ENCODE data around the gene LRSAM1.

Gene LRSAM1

GRCh38 chr9:127538849-127539258 lies 87.5 kb downstream of the LRSAM1 start:
- Histone ChIP-seq H3K9me3 (no peaks in the 10 kb centered on the region), H3K27me3 (ENCODE audit: low read depth) (no peaks in the 10 kb centered on the region), H3K36me3 (replicated peaks) (no peaks in the 10 kb centered on the region), H3K4me1 (no peaks in the 10 kb centered on the region), H3K4me3 (no peak overlapping the region)
- in situ Hi-C loops (cut with MboI; ENCODE audit: low sequenced_read_pairs), result no loop called here
- no peak for DNase-seq (ENCODE audit: low spot score in 2 of 2)

DNA sequence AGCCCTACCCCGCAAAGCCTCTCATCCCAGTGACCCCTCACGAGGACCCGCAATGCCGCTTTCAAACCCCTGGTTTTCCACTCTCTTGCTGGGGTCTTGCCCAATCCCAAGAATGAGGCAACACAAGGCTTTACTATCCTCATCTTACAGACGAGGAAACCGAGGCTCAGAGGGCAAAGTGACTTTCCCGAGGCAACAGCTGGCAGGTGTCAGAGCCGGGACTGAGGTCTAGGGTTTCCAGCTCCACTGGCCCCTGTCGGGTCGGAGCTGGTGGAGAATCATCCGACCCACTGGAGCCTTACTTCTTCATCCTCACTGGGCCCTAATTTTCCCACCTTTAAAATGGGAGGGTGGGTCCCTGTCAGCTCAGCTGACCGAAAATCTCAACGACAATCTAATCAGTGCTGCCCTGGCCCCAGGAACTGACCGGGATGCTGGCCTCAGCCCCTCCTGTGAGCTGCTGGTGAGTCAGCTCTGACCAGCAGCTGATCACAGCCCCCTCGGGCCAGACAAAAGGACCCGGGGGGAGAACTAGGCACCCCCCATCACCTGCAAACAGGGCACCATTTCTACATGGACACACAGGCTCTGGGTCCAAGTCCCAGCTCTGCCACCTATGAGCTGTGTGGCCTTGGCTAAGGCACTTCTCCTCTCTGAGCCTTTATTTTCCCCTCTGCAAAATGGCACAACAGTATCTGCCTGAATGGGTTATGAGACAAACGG lies 88.1 kb downstream of the LRSAM1 start:
- DNase-seq (ENCODE audit: low spot score in 2 of 2), result no peak
- in situ Hi-C loops (cut with MboI; ENCODE audit: low sequenced_read_pairs), result no loop called here
- Histone ChIP-seq H3K27me3 (ENCODE audit: low read depth) (no peaks in the 10 kb centered on the region), H3K9me3 (no peaks in the 10 kb centered on the region), H3K36me3 (replicated peaks) (no peaks in the 10 kb centered on the region), H3K4me1 (no peaks in the 10 kb centered on the region), H3K4me3 (no peak overlapping the region)

GRCh38 chr9:127539982-127540663 lies 88.8 kb downstream of the LRSAM1 start:
- no peak overlapping the region for H3K4me3 ChIP-seq
- no peak for DNase-seq (ENCODE audit: low spot score in 2 of 2)
- no peaks in the 10 kb centered on the region for H3K36me3 ChIP-seq (replicated peaks)
- no peaks in the 10 kb centered on the region for H3K4me1 ChIP-seq
- no peaks in the 10 kb centered on the region for H3K27me3 ChIP-seq (ENCODE audit: low read depth)
- no peaks in the 10 kb centered on the region for H3K9me3 ChIP-seq
- in situ Hi-C loops (cut with MboI; ENCODE audit: low sequenced_read_pairs), result no loop called here

- no peak for DNase-seq (ENCODE audit: low spot score in 2 of 2)
- Histone ChIP-seq H3K4me3 (no peak overlapping the region), H3K36me3 (replicated peaks) (no peaks in the 10 kb centered on the region), H3K27me3 (ENCODE audit: low read depth) (no peaks in the 10 kb centered on the region), H3K9me3 (no peaks in the 10 kb centered on the region), H3K4me1 (no peaks in the 10 kb centered on the region)
- in situ Hi-C loops (cut with MboI; ENCODE audit: low sequenced_read_pairs), result no loop called here
Measured at GRCh38 chr9:127540664-127541041, 89.3 kb downstream of the LRSAM1 start.

GRCh38 chr9:127541176-127541575 lies 89.9 kb downstream of the LRSAM1 start:
- Histone ChIP-seq H3K4me1 (no peaks in the 10 kb centered on the region), H3K9me3 (no peaks in the 10 kb centered on the region), H3K4me3 (no peak overlapping the region), H3K36me3 (replicated peaks) (no peaks in the 10 kb centered on the region), H3K27me3 (ENCODE audit: low read depth) (no peaks in the 10 kb centered on the region)
- in situ Hi-C loops (cut with MboI; ENCODE audit: low sequenced_read_pairs), result no loop called here
- DNase-seq (ENCODE audit: low spot score in 2 of 2), result no peak

DNA sequence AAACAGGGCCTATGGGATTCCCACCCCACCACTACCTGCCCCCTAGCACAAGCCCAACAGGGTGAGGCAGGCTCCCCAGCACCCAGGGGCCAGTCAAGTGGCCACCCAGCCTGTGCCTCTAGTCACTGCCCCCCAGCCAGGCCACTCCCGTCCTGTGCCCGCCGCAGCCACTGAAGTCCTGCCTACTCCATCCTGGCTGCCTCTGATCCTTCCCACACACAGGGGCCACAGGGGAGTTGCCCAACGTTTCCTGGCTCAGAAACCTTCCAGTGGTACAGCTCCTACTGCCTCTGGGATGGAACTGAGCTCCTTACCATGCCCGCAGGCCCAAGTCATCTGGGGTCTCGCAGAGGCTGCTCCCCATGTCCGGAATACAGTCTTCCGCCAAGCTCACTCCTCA lies 90.6 kb downstream of the LRSAM1 start:
- no peaks in the 10 kb centered on the region for H3K9me3 ChIP-seq
- in situ Hi-C loops (cut with MboI; ENCODE audit: low sequenced_read_pairs), result no loop called here

DNA sequence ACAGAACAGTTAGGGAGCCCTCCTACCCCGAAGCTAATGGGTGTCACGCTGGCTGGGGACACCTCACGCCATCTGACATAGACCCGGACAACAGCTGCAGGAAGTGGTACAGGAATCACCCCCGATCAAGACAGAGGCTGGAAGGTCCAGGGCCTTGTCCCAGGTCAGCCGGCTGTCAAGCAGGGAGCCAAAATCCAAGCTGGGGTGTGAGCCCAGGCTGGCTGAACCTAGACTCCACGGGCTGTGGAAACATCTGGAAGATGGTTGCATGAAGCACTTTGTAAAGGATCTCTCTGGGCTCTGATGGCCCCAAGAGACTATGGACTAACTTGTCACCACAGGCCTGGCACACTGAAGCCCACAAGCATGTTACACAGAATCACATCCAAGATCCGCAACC lies 91.9 kb downstream of the LRSAM1 start:
- no peaks in the 10 kb centered on the region for H3K36me3 ChIP-seq (replicated peaks)
- H3K27me3 ChIP-seq (ENCODE audit: low read depth), result no peaks in the 10 kb centered on the region
- H3K9me3 ChIP-seq, result no peaks in the 10 kb centered on the region
- H3K4me3 ChIP-seq, result no peak overlapping the region
- no peak for DNase-seq (ENCODE audit: low spot score in 2 of 2)
- in situ Hi-C loops (cut with MboI; ENCODE audit: low sequenced_read_pairs), result no loop called here
- no peaks in the 10 kb centered on the region for H3K4me1 ChIP-seq

More for the DNA sequence above, 90.6 kb downstream of the LRSAM1 start:
- H3K36me3 ChIP-seq (replicated peaks), result no peaks in the 10 kb centered on the region
- no peaks in the 10 kb centered on the region for H3K27me3 ChIP-seq (ENCODE audit: low read depth)
- DNase-seq (ENCODE audit: low spot score in 2 of 2), result no peak
- H3K4me3 ChIP-seq, result no peak overlapping the region
- H3K4me1 ChIP-seq, result no peaks in the 10 kb centered on the region

DNA sequence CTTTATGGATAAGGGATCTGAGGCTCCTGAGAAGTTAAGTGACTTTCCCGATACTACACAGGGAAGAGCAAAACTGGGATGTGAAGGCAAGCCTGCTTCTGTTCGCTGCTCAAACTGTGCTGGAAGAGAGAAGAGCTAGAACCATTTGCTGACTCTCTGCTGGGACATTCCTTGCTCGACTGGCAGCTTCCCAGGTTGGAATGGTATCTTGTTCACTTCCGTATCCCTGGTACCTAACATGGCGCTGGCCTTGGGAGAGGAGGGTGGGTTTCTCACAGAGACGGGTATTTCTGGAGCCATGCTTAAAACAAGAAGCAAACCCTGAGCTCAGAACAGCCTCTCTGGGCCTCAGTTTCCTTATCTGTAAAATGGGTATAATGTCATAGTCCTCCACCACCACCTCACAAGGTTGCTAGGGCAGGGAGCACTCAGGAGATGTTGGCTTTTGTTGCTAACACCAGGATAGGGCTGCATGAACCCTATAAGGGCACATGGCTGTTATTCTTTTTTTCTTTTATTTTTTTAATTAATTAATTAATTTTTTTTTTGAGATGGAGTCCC lies 92.7 kb downstream of the LRSAM1 start:
- H3K36me3 ChIP-seq (replicated peaks), result no peaks in the 10 kb centered on the region
- H3K9me3 ChIP-seq, result no peaks in the 10 kb centered on the region
- H3K27me3 ChIP-seq (ENCODE audit: low read depth), result no peaks in the 10 kb centered on the region
- H3K4me3 ChIP-seq, result no peak overlapping the region
- no peak for DNase-seq (ENCODE audit: low spot score in 2 of 2)
- H3K4me1 ChIP-seq, result no peaks in the 10 kb centered on the region
- in situ Hi-C loops (cut with MboI; ENCODE audit: low sequenced_read_pairs), result no loop called here

DNA sequence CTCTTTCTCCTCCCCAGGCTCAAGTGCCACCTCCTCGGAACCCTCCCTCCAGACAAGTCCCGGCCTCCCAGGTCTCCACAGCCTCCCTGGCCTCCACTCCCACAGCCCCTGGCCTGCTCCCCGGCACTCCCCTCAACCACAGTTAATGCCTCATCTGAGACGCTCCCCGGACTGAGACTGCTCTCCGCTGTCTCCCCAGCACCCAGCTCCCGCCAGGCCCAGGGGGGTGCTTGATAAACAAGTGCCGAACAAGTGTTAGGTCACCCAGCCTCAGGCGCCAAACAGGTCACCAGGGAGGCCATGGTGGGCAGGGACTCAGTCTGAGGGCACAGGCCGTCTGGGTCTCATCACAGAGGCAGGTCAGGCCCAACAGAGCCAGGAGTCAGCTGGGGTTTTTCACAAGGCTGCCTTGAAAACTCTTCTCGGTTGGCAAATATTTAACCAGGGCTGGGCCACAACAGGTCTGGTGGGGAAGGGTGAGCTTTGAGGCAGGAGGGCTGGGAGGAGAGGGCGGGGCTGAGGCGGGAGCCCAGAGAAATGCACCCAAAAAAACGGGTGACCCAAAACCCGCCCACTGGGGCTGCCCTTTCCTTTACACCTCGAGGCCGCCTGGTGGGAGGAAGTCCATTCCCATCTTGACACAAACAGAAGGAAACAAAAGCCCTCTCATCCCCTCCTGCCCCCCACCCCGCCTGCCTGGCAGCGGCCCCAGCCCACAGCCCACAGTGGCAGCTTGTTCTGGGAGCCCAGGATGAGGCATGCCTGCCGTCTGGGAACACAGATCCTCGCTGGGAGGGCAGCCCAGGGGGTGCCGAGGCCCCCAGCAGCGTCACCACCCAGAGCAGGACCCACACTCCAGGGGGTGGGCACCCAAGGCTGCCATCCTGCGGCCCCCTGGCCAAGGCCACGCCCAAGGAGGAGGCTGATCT lies 94.2 kb downstream of the LRSAM1 start:
- H3K36me3 ChIP-seq (replicated peaks), result no peaks in the 10 kb centered on the region
- no peaks in the 10 kb centered on the region for H3K4me1 ChIP-seq
- in situ Hi-C loops (cut with MboI; ENCODE audit: low sequenced_read_pairs), result no loop called here
- no peak overlapping the region for H3K4me3 ChIP-seq
- no peak for DNase-seq (ENCODE audit: low spot score in 2 of 2)
- H3K27me3 ChIP-seq (ENCODE audit: low read depth), result no peaks in the 10 kb centered on the region
- H3K9me3 ChIP-seq, result no peaks in the 10 kb centered on the region

DNA sequence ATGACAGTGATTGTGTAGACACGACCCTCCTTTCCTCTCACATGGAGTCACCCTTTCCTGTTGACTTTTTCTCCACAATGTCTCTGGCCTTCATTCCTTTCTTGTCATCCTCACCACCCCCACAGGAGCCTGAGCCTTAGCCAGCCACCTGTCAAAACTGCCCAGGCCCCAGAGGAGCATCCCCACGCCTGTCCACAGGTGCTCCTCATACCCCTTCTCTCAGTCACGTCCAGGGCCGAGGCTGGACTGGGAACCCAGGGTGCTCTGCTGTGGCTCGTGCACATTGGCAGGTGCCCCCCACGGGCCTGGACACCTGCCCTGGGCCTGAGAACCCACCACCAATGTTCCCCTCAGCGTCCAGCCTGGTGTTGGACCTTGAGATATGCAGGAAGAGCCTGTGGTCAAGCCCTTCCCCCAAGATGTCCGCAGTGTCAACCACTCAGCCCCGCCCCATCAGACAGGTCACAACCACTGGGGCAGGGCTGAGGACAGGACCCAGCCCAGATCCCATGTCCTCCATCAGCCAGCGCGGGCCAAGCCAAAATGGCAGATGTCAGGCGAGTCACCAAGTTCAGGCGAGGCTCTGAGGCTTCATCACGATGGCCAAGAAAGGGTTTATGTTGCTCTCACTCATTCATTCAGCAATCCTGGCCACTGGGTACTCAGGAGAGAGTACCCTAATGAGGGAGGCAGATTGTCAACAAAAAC lies 95.0 kb downstream of the LRSAM1 start:
- H3K36me3 ChIP-seq (replicated peaks), result no peaks in the 10 kb centered on the region
- no peak for DNase-seq (ENCODE audit: low spot score in 2 of 2)
- in situ Hi-C loops (cut with MboI; ENCODE audit: low sequenced_read_pairs), result no loop called here
- H3K27me3 ChIP-seq (ENCODE audit: low read depth), result no peaks in the 10 kb centered on the region
- H3K4me1 ChIP-seq, result no peaks in the 10 kb centered on the region
- no peak overlapping the region for H3K4me3 ChIP-seq
- no peaks in the 10 kb centered on the region for H3K9me3 ChIP-seq

DNA sequence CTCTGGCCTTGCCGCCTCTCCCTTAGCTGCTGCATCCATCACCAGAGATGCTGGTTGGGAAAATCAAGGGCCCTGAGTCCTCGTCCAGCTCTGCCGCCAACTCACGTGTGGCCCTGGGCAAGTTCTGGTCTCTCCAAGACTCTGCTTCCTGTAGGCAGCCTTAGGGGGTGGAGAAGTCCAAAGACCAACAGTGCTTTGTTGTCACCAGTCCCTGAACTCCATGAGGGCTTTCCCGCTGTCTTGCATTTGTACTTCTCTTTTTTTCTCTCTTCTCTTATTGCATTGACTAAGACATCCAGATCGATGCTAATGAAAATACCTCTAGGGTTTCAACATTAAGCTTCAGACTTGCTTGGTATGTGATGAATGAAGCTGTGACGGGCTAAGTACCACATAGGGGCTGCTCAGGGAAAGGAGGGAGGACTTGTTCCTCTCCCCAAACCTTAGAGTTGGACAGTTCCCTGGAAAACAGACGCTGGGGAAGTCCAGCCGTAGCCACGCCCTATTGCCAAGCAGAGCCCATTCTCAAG lies 97.1 kb downstream of the LRSAM1 start:
- no peak overlapping the region for H3K4me3 ChIP-seq
- in situ Hi-C loops (cut with MboI; ENCODE audit: low sequenced_read_pairs), result no loop called here
- DNase-seq (ENCODE audit: low spot score in 2 of 2), result no peak
- H3K27me3 ChIP-seq (ENCODE audit: low read depth), result no peaks in the 10 kb centered on the region
- H3K9me3 ChIP-seq, result no peaks in the 10 kb centered on the region
- no peaks in the 10 kb centered on the region for H3K36me3 ChIP-seq (replicated peaks)
- H3K4me1 ChIP-seq, result no peaks in the 10 kb centered on the region

DNA sequence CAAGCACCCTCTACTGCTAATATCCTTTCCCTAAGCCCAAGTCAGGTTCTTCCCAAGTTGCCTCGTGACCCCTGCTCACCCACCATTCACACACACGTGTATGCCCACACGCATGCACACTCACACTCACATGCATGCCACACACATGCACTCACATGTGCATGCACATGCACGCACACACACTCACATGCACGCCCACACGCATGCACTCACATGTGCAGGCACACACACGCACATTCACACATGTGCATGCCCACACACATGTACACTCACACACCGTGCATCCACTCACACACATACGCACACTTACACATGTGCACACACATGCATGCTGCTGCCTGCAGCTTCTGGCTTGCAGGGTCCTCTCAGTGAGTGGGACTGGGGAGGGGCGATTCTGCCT lies 97.9 kb downstream of the LRSAM1 start:
- Histone ChIP-seq H3K4me1 (no peaks in the 10 kb centered on the region), H3K9me3 (no peaks in the 10 kb centered on the region), H3K27me3 (ENCODE audit: low read depth) (no peaks in the 10 kb centered on the region), H3K36me3 (replicated peaks) (no peaks in the 10 kb centered on the region), H3K4me3 (no peak overlapping the region)
- in situ Hi-C loops (cut with MboI; ENCODE audit: low sequenced_read_pairs), result no loop called here
- DNase-seq (ENCODE audit: low spot score in 2 of 2), result no peak

- in situ Hi-C loops (cut with MboI; ENCODE audit: low sequenced_read_pairs), result no loop called here
- H3K4me1 ChIP-seq, result no peaks in the 10 kb centered on the region; the same call in 1 of the 2 replicates
- no peaks in the 10 kb centered on the region for H3K36me3 ChIP-seq (replicated peaks)
- H3K4me3 ChIP-seq, result no peak overlapping the region
- H3K27me3 ChIP-seq (ENCODE audit: low read depth), result no peaks in the 10 kb centered on the region
- DNase-seq (ENCODE audit: low spot score in 2 of 2), result no peak
- H3K9me3 ChIP-seq, result no peaks in the 10 kb centered on the region
Measured at GRCh38 chr9:127549751-127550150, 98.4 kb downstream of the LRSAM1 start.
